GM23338 (cell line): ENCODE data around the gene GOLGA6D. TPM values are rescaled to one million over a fixed set of nuclear protein-coding genes. Genes with fewer than 3 reads are reported as not detected.

Experiments
- ATAC-seq: fragments of 200-7000 bp; cut with Tn5 transposase; 3 replicates; pipeline ENCODE4 v1.9.1; 2020
- DNase-seq: peaks from one replicate; pipeline ENCODE4 v3.0.0-alpha.2; 2015; ENCODE audit warnings: low spot score
- H2AFZ ChIP-seq: fragments of 200-600 bp; sonication (generic); 2 replicates; pipeline ENCODE4 v1.8.0; 2016; ENCODE audit warnings: antibody characterized with exemption, mild to moderate bottlenecking, moderate library complexity
- H3F3A ChIP-seq: fragments of 200-600 bp; sonication (generic); replicated peaks from 2 replicates; pipeline ENCODE4 v1.8.0; 2017; ENCODE audit warnings: antibody characterized with exemption, mixed run types, low read depth
- H3K27ac ChIP-seq: fragments of 200-600 bp; sonication (generic); 2 replicates; pipeline ENCODE4 v1.6.1; 2016; ENCODE audit warnings: low read depth
- H3K27me3 ChIP-seq: fragments of 200-600 bp; sonication (generic); 2 replicates; pipeline ENCODE4 v1.8.0; 2016; ENCODE audit warnings: mild to moderate bottlenecking, mixed run types, moderate library complexity; ENCODE audit not compliant: insufficient read depth
- H3K36me3 ChIP-seq: fragments of 200-600 bp; sonication (generic); 2 replicates; pipeline ENCODE4 v1.8.0; 2016; ENCODE audit warnings: mild to moderate bottlenecking; ENCODE audit not compliant: insufficient read depth
- H3K4me1 ChIP-seq: fragments of 200-600 bp; sonication (generic); 2 replicates; pipeline ENCODE4 v1.8.0; 2016; ENCODE audit warnings: mild to moderate bottlenecking, moderate library complexity; ENCODE audit not compliant: insufficient read depth
- H3K4me2 ChIP-seq: fragments of 200-600 bp; sonication (generic); 2 replicates; pipeline ENCODE4 v1.7.1; 2017; ENCODE audit warnings: mixed run types
- H3K4me3 ChIP-seq: fragments of 200-600 bp; sonication (generic); 2 replicates; pipeline ENCODE4 v1.6.1; 2016; ENCODE audit warnings: mixed run types
- H3K79me2 ChIP-seq: fragments of 200-600 bp; sonication (generic); replicated peaks from 2 replicates; pipeline ENCODE4 v1.8.0; 2017; ENCODE audit warnings: mild to moderate bottlenecking; ENCODE audit not compliant: insufficient read depth
- H3K9me2 ChIP-seq: fragments of 200-600 bp; sonication (generic); 2 replicates; pipeline ENCODE4 v1.8.0; 2017; ENCODE audit not compliant: insufficient read depth
- H4K20me1 ChIP-seq: fragments of 200-600 bp; sonication (generic); replicated peaks from 2 replicates; pipeline ENCODE4 v1.8.0; 2017; ENCODE audit warnings: mild to moderate bottlenecking; ENCODE audit not compliant: insufficient read depth
- H3K27ac Mint-ChIP-seq: 2 replicates; pipeline ENCODE4 v1.8.0; 2020; ENCODE audit warnings: inconsistent platforms, mild to moderate bottlenecking, moderate library complexity, mixed read lengths
- H3K27me3 Mint-ChIP-seq: 3 replicates; pipeline ENCODE4 v1.8.0; 2022; ENCODE audit warnings: low read depth, mild to moderate bottlenecking, moderate library complexity, mixed read lengths, inconsistent platforms; ENCODE audit not compliant: insufficient read depth, poor library complexity
- H3K36me3 Mint-ChIP-seq: 3 replicates; pipeline ENCODE4 v1.8.0; 2021; ENCODE audit warnings: low read depth, mild to moderate bottlenecking, inconsistent platforms, moderate library complexity, mixed read lengths
- H3K4me1 Mint-ChIP-seq: 3 replicates; pipeline ENCODE4 v1.8.0; 2020; ENCODE audit warnings: mild to moderate bottlenecking, inconsistent platforms, mixed read lengths
- H3K4me3 Mint-ChIP-seq: 3 replicates; pipeline ENCODE4 v1.8.0; 2021; ENCODE audit warnings: moderate library complexity, mild to moderate bottlenecking, inconsistent platforms, mixed read lengths
- H3K9me3 Mint-ChIP-seq: 3 replicates; pipeline ENCODE4 v1.8.0; 2020; ENCODE audit warnings: moderate library complexity, mild to moderate bottlenecking, inconsistent platforms, mixed read lengths
- CREB1 ChIP-seq: fragments of 250-450 bp; sonication (Bioruptor Pico); IDR thresholded peaks from 2 replicates; pipeline ENCODE4 v1.5.0; 2020; ENCODE audit warnings: low read depth, mild to moderate bottlenecking, moderate library complexity
- CTCF ChIP-seq, 2 experiments: fragments of 200-600 bp in 1 of 2; sonication (generic) in 1 of 2; conservative IDR thresholded peaks; 2 replicates each; pipeline versions ENCODE4 v1.5.1 to v1.6.1; 2016 to 2017; ENCODE audit warnings: antibody characterized with exemption in 2 of 2, low read depth in 2 of 2, mild to moderate bottlenecking in 2 of 2, moderate library complexity in 1 of 2
- ETS1 ChIP-seq: IDR thresholded peaks from 2 replicates; pipeline ENCODE4 v1.6.1; 2016; ENCODE audit warnings: antibody characterized with exemption
- EZH2 ChIP-seq: fragments of 200-600 bp; sonication (generic); IDR thresholded peaks from one replicate; pipeline ENCODE4 v1.8.0; 2017; ENCODE audit warnings: antibody characterized with exemption, mild to moderate bottlenecking, low read depth; ENCODE audit not compliant: unreplicated experiment
- EZH2phosphoT487 ChIP-seq: fragments of 200-600 bp; sonication (generic); IDR thresholded peaks from one replicate; pipeline ENCODE4 v1.8.1; 2018; ENCODE audit warnings: antibody characterized with exemption; ENCODE audit not compliant: unreplicated experiment
- JUNB ChIP-seq: IDR thresholded peaks from one replicate; pipeline ENCODE4 v1.6.1; 2016; ENCODE audit warnings: antibody characterized with exemption; ENCODE audit not compliant: unreplicated experiment
- NANOG ChIP-seq: IDR thresholded peaks from 2 replicates; pipeline ENCODE4 v1.6.1; 2016; ENCODE audit warnings: antibody characterized with exemption, borderline replicate concordance
- POLR2AphosphoS5 ChIP-seq: IDR thresholded peaks from 2 replicates; pipeline ENCODE4 v1.6.1; 2016; ENCODE audit warnings: antibody characterized with exemption, low read depth
- REST ChIP-seq: IDR thresholded peaks from one replicate; pipeline ENCODE4 v1.6.1; 2018; ENCODE audit warnings: antibody characterized with exemption; ENCODE audit not compliant: unreplicated experiment
- STAT1 ChIP-seq: IDR thresholded peaks from one replicate; pipeline ENCODE4 v1.6.1; 2016; ENCODE audit warnings: antibody characterized with exemption; ENCODE audit not compliant: unreplicated experiment
- ZNF114 ChIP-seq: fragments of 250-450 bp; sonication (Bioruptor Pico); IDR thresholded peaks from 2 replicates; pipeline ENCODE4 v1.5.0; 2020; ENCODE audit warnings: mild to moderate bottlenecking, moderate library complexity
- ZNF331 ChIP-seq: fragments of 250-450 bp; sonication (Bioruptor Pico); IDR thresholded peaks from 2 replicates; pipeline ENCODE4 v1.5.0; 2020; ENCODE audit warnings: low read depth, mild to moderate bottlenecking, moderate library complexity
- ZNF462 ChIP-seq: fragments of 250-450 bp; sonication (Bioruptor Pico); IDR thresholded peaks from 2 replicates; pipeline ENCODE4 v1.5.0; 2020; ENCODE audit warnings: mild to moderate bottlenecking, moderate library complexity
- polyA plus RNA-seq: library from polyadenylated mRNA; unstranded; fragments of >200 nt; fragmentation: Nextera tagmentation; extraction: Ambion mirVana; gene quantifications from 2 replicates; pipeline ENCODE4 v1.2.1, GENCODE V29; 2016
- total RNA-seq: library from RNA; depleted of rRNA; stranded (reverse); fragments of >200 nt; shearing (Covaris generic); gene quantifications from 2 replicates; pipeline ENCODE4 v1.2.3, GENCODE V29; 2014

GOLGA6D gene
- total and polyA plus RNA-seq, 2 experiments from 2014 or later, result 0.99 to 1.0 TPM

- Mint-ChIP-seq H3K9me3 (no peaks in the 10 kb centered on the region; the same call in 2 of the 3 replicates), H3K27me3 (peaks cover 19% of the 10 kb centered on the region), H3K36me3 (peaks cover 2% of the 10 kb centered on the region; the same call in 1 of the 3 replicates), H3K4me3 (no peak overlapping the region), H3K4me1 (peaks cover 7% of the 10 kb centered on the region), H3K27ac (no peak overlapping the region)
- Histone ChIP-seq H3K27me3 (no peaks in the 10 kb centered on the region), H3K79me2 (no peaks in the 10 kb centered on the region), H3K27ac (no peak overlapping the region), H4K20me1 (no peaks in the 10 kb centered on the region), H2AFZ (no peak overlapping the region), H3K4me1 (peaks cover 5% of the 10 kb centered on the region; the same call in 1 of the 2 replicates), H3F3A (no peaks in the 10 kb centered on the region), H3K4me2 (no peak overlapping the region), H3K36me3 (no peaks in the 10 kb centered on the region), H3K9me2 (no peaks in the 10 kb centered on the region), H3K4me3 (no peak overlapping the region)
- no peak for TF ChIP-seq EZH2phosphoT487
- no peak for TF ChIP-seq EZH2
- TF ChIP-seq ZNF462 (CRISPR knock-in tag), result no peak
- no peak for TF ChIP-seq REST
- no peak for TF ChIP-seq STAT1
- TF ChIP-seq ZNF114 (CRISPR knock-in tag), result no peak
- no peak for TF ChIP-seq ZNF331 (CRISPR knock-in tag)
- no peak for TF ChIP-seq JUNB
- no peak for TF ChIP-seq POLR2AphosphoS5
- no peak for TF ChIP-seq CTCF (conservative IDR thresholded peaks at IDR 0.05; ENCODE audit: low read depth in 2 of 2)
- no peak for TF ChIP-seq NANOG
- no peak for TF ChIP-seq ETS1
- TF ChIP-seq CREB1, result no peak
- DNase-seq (no peak), ATAC-seq (no peak)
Measured at GRCh38 chr15:75235051-75235673, 47.5 kb upstream of the GOLGA6D start.
